IMR-90 (cell line): ENCODE results near the gene RAET1G. TPM values are rescaled to one million over a fixed set of nuclear protein-coding genes. Genes with fewer than 3 reads are reported as not detected.

Experiments
- ATAC-seq: fragments of 200-7000 bp; cut with Tn5 transposase; 2 replicates; pipeline ENCODE4 v1.9.1; 2020; ENCODE audit warnings: low read depth, mild to moderate bottlenecking, moderate library complexity
- BruUV-seq: library from RNA; stranded (reverse); fragments of 400-500 nt; replicated peaks from 2 replicates; lab custom pipeline; 2021; lab: Mats Ljungman, UMichigan
- CTCF ChIA-PET: fragments of 300-600 bp; formaldehyde crosslinking; extraction: SDS; loops from one replicate; lab custom pipeline; 2021; ENCODE audit warnings: antibody characterized with exemption; lab: Yijun Ruan, JAX
- POLR2A ChIA-PET: fragments of 300-600 bp; sonication (Branson Sonifier 250); formaldehyde crosslinking; loops from one replicate; lab custom pipeline; 2022; ENCODE audit warnings: antibody characterized with exemption; ENCODE audit not compliant: unreplicated experiment; lab: Charles Lee
- DNase-seq: peaks from one replicate; pipeline ENCODE4 v3.0.0; 2013
- H2AFZ ChIP-seq: replicated peaks from 2 replicates; pipeline ENCODE3; 2013; ENCODE audit warnings: low read length, mild to moderate bottlenecking; ENCODE audit not compliant: poor library complexity
- H2AK5ac ChIP-seq: 2 replicates; pipeline ENCODE4 v1.6.1; 2013; ENCODE audit warnings: low read depth, low read length, inconsistent platforms
- H2AK9ac ChIP-seq: replicated peaks from 2 replicates; pipeline ENCODE3; 2013; ENCODE audit warnings: mild to moderate bottlenecking, low read depth, low read length, moderate library complexity; ENCODE audit not compliant: poor library complexity
- H2BK120ac ChIP-seq: 2 replicates; pipeline ENCODE4 v1.6.1; 2013; ENCODE audit warnings: low read depth, low read length, inconsistent platforms
- H2BK15ac ChIP-seq: 3 replicates; pipeline ENCODE4 v1.6.1; 2013; ENCODE audit warnings: low read depth, low read length, inconsistent platforms
- H2BK20ac ChIP-seq: 2 replicates; pipeline ENCODE4 v1.6.1; 2013; ENCODE audit warnings: low read depth, mild to moderate bottlenecking, inconsistent platforms, low read length, moderate library complexity
- H2BK5ac ChIP-seq: 2 replicates; pipeline ENCODE4 v1.6.1; 2013; ENCODE audit warnings: mild to moderate bottlenecking, low read depth, low read length, inconsistent platforms; ENCODE audit not compliant: poor library complexity, severe bottlenecking
- H3K14ac ChIP-seq: replicated peaks from 2 replicates; pipeline ENCODE4 v1.6.1; 2013; ENCODE audit warnings: low read depth, low read length, inconsistent platforms
- H3K18ac ChIP-seq: 2 replicates; pipeline ENCODE4 v1.6.1; 2013; ENCODE audit warnings: low read depth, low read length, control low read depth
- H3K23ac ChIP-seq: 2 replicates; pipeline ENCODE4 v1.6.1; 2013; ENCODE audit warnings: low read depth, low read length, inconsistent platforms
- H3K27ac ChIP-seq: 2 replicates; pipeline ENCODE4 v1.5.1; 2013; ENCODE audit warnings: mild to moderate bottlenecking, control low read depth, low read length; ENCODE audit not compliant: insufficient read depth
- H3K27me3 ChIP-seq: 2 replicates; pipeline ENCODE4 v1.6.1; 2013; ENCODE audit warnings: low read length; ENCODE audit not compliant: control insufficient read depth, insufficient read depth
- H3K36me3 ChIP-seq: 2 replicates; pipeline ENCODE4 v1.6.1; 2013; ENCODE audit warnings: low read length, mixed read lengths; ENCODE audit not compliant: control insufficient read depth, insufficient read depth
- H3K4ac ChIP-seq: 2 replicates; pipeline ENCODE4 v1.6.1; 2013; ENCODE audit warnings: low read depth, low read length, inconsistent platforms
- H3K4me1 ChIP-seq: 2 replicates; pipeline ENCODE4 v1.6.1; 2013; ENCODE audit warnings: low read length, mixed read lengths; ENCODE audit not compliant: control insufficient read depth, insufficient read depth
- H3K4me2 ChIP-seq: 2 replicates; pipeline ENCODE4 v1.6.1; 2013; ENCODE audit warnings: low read depth, mild to moderate bottlenecking, control low read depth, low read length, moderate library complexity
- H3K4me3 ChIP-seq: 2 replicates; pipeline ENCODE4 v1.5.1; 2013; ENCODE audit warnings: low read depth, mild to moderate bottlenecking, control low read depth, low read length, moderate library complexity; ENCODE audit not compliant: insufficient read depth
- H3K56ac ChIP-seq: 2 replicates; pipeline ENCODE4 v1.6.1; 2013; ENCODE audit warnings: low read length, inconsistent platforms; ENCODE audit not compliant: insufficient read depth; ENCODE audit errors: extremely low read depth
- H3K79me1 ChIP-seq, 2 experiments: 2 replicates each; pipeline ENCODE4 v1.6.1; 2013; ENCODE audit warnings: low read length in 2 of 2, inconsistent platforms in 1 of 2, low read depth in 1 of 2
- H3K9ac ChIP-seq: 2 replicates; pipeline ENCODE4 v1.6.1; 2013; ENCODE audit warnings: low read depth, low read length, control low read depth
- H3K9me1 ChIP-seq: 2 replicates; pipeline ENCODE4 v1.6.1; 2013; ENCODE audit warnings: low read length, inconsistent platforms; ENCODE audit not compliant: insufficient read depth
- H3K9me3 ChIP-seq: 2 replicates; pipeline ENCODE4 v1.6.1; 2013; ENCODE audit warnings: low read length; ENCODE audit not compliant: control insufficient read depth, insufficient read depth
- H4K20me1 ChIP-seq: 2 replicates; pipeline ENCODE4 v1.6.1; 2013; ENCODE audit warnings: low read length, inconsistent platforms; ENCODE audit not compliant: insufficient read depth
- H4K5ac ChIP-seq: 2 replicates; pipeline ENCODE4 v1.6.1; 2013; ENCODE audit warnings: mild to moderate bottlenecking, low read depth, low read length, control low read depth
- H4K8ac ChIP-seq, 2 experiments: 2 replicates each; pipeline ENCODE4 v1.6.1; 2013; ENCODE audit warnings: low read depth in 2 of 2, low read length in 2 of 2, control low read depth in 1 of 2, inconsistent platforms in 1 of 2
- H4K91ac ChIP-seq: 2 replicates; pipeline ENCODE4 v1.6.1; 2013; ENCODE audit warnings: low read depth, low read length, inconsistent platforms; ENCODE audit not compliant: insufficient read depth
- BHLHE40 ChIP-seq: fragments of 150-350 bp; IDR thresholded peaks from 2 replicates; pipeline ENCODE4 v1.6.1; 2016; ENCODE audit warnings: mild to moderate bottlenecking, low read depth, low read length
- CEBPB ChIP-seq: IDR thresholded peaks from 2 replicates; pipeline ENCODE4 v1.6.1; 2012; ENCODE audit warnings: low read depth, low read length, improper control_type of control experiment
- CHD1 ChIP-seq: IDR thresholded peaks from 2 replicates; pipeline ENCODE4 v1.6.1; 2012; ENCODE audit warnings: low read depth, low read length, improper control_type of control experiment
- FOS ChIP-seq: fragments of 150-350 bp; IDR thresholded peaks from 2 replicates; pipeline ENCODE4 v1.6.1; 2016; ENCODE audit warnings: low read depth, low read length
- MAFK ChIP-seq: IDR thresholded peaks from 2 replicates; pipeline ENCODE4 v1.6.1; 2012; ENCODE audit warnings: low read depth, low read length, improper control_type of control experiment
- MAZ ChIP-seq: IDR thresholded peaks from 2 replicates; pipeline ENCODE4 v1.6.1; 2012; ENCODE audit warnings: low read depth, mild to moderate bottlenecking, low read length, improper control_type of control experiment, moderate library complexity, borderline replicate concordance
- MXI1 ChIP-seq: IDR thresholded peaks from 2 replicates; pipeline ENCODE4 v1.6.1; 2012; ENCODE audit warnings: low read depth, mild to moderate bottlenecking, low read length, moderate library complexity, borderline replicate concordance
- NFE2L2 ChIP-seq: fragments of 150-350 bp; IDR thresholded peaks from 2 replicates; pipeline ENCODE4 v1.6.1; 2016; ENCODE audit warnings: low read depth, mild to moderate bottlenecking, low read length
- POLR2A ChIP-seq: IDR thresholded peaks from 2 replicates; pipeline ENCODE4 v1.6.1; 2012; ENCODE audit warnings: mild to moderate bottlenecking, low read depth, low read length
- RAD21 ChIP-seq: IDR thresholded peaks from 2 replicates; pipeline ENCODE4 v1.6.1; 2012; ENCODE audit warnings: low read length, improper control_type of control experiment
- RCOR1 ChIP-seq: IDR thresholded peaks from 2 replicates; pipeline ENCODE4 v1.6.1; 2012; ENCODE audit warnings: mild to moderate bottlenecking, low read length, improper control_type of control experiment; ENCODE audit not compliant: insufficient replicate concordance
- RFX5 ChIP-seq: IDR thresholded peaks from 2 replicates; pipeline ENCODE4 v1.8.0; 2012; ENCODE audit warnings: low read depth, mild to moderate bottlenecking, low read length, moderate library complexity
- SMC3 ChIP-seq: fragments of 150-350 bp; IDR thresholded peaks from 2 replicates; pipeline ENCODE4 v1.6.1; 2016; ENCODE audit warnings: low read depth, mild to moderate bottlenecking, antibody characterized with exemption, low read length, moderate library complexity
- WGBS, 2 experiments: methylation state at CpG; one replicate each; pipeline versions ENCODE4 v1.1.5 to v1.1.7; 2013; ENCODE audit warnings: missing lambda C conversion rate in 2 of 2; ENCODE audit not compliant: insufficient read length in 1 of 2; ENCODE audit errors: extremely low coverage in 2 of 2; 5-methylcytosine and 5-hydroxymethylcytosine counted together
- dilution Hi-C: fragments of 300-500 bp; cut with HindIII; formaldehyde crosslinking; loops from one replicate; pipeline ENCODE4 v1.14.3; 2018; ENCODE audit warnings: low sequenced_read_pairs; ENCODE audit not compliant: unreplicated experiment
- in situ Hi-C: fragments of 300-500 bp; cut with MboI; formaldehyde crosslinking; loops from 3 replicates; pipeline ENCODE4 v1.14.3; 2019; ENCODE audit warnings: low sequenced_read_pairs, inconsistent platforms, mixed read lengths
- intact Hi-C: fragments of 100-400 bp; cut with micrococcal nuclease; formaldehyde crosslinking; loops from 2 replicates; pipeline ENCODE4 v1.10.0; 2022
- polyA plus RNA-seq, 3 experiments: library from polyadenylated mRNA; depleted of rRNA; stranded (reverse); fragments of >200 nt; gene quantifications; 2 replicates each; pipeline ENCODE4 v1.2.3, GENCODE V29; 2012; ENCODE audit warnings: low replicate concordance in 1 of 3
- total RNA-seq: library from RNA; depleted of rRNA; stranded (reverse); fragments of >200 nt; gene quantifications from 2 replicates; pipeline ENCODE4 v1.2.3, GENCODE V29; 2012
- TF ChIP-seq, protein P1 (sequence below): fragments of 150-350 bp; IDR thresholded peaks from 2 replicates; pipeline ENCODE4 v1.6.1; 2016; ENCODE audit warnings: low read depth, mild to moderate bottlenecking, low read length, moderate library complexity, borderline replicate concordance
- TF ChIP-seq, protein P2 (sequence below): fragments of 150-350 bp; IDR thresholded peaks from 2 replicates; pipeline ENCODE4 v1.6.1; 2017; ENCODE audit warnings: mild to moderate bottlenecking, antibody characterized with exemption, low read length, low read depth
- TF ChIP-seq, protein P3 (sequence below): conservative IDR thresholded peaks from 2 replicates; pipeline ENCODE4 v1.5.1; 2012; ENCODE audit warnings: mild to moderate bottlenecking, low read depth, low read length, improper control_type of control experiment

Gene RAET1G
- total and polyA plus RNA-seq, 2 of the 4 experiments (the other 2 are of a cell fraction), result 1.3 to 4.2 TPM

DNA sequence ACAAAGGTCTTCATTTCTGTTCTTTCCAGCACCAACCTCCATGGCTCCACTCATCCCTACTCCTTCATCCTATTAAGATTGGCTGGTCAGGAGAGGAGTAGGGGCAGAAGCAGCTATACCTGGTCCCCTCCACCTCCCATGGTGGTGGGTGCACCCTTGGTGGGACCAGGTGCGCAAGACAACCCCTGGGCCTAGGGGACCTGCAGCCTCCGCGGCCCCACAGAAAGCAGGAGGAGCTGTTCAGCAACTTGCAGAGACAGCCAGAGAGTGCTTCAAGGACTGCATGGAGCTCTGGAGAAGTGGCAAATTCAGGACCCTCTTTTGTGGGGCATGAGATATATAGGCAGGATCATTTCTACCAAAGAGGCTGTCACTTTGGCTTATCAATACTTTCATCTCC lies 28.7 kb upstream of the RAET1G start:
- intact Hi-C loops, result no loop called here
- no TSS peak for BruUV-seq
- Histone ChIP-seq H2BK5ac (no peak overlapping the region), H3K9me3 (no peaks in the 10 kb centered on the region), H2BK20ac (no peak overlapping the region), H4K5ac (no peak overlapping the region), H3K4me2 (no peak overlapping the region), H2AK9ac (no peak overlapping the region), H2BK15ac (no peak overlapping the region), H3K56ac (no peak overlapping the region), H2BK120ac (no peak overlapping the region), H3K23ac (no peak overlapping the region), H4K8ac (no peak overlapping the region), H3K9me1 (no peaks in the 10 kb centered on the region), H4K20me1 (no peaks in the 10 kb centered on the region), H2AFZ (no peak overlapping the region), H3K27me3 (peaks cover 47% of the 10 kb centered on the region), H3K4ac (no peak overlapping the region), H3K4me1 (no peaks in the 10 kb centered on the region), H3K27ac (no peak overlapping the region), H3K4me3 (no peak overlapping the region), H2AK5ac (no peak overlapping the region), H3K9ac (no peak overlapping the region), H3K14ac (no peak overlapping the region), H3K79me1 (no peaks in the 10 kb centered on the region), H3K36me3 (no peaks in the 10 kb centered on the region), H3K18ac (no peak overlapping the region), H4K91ac (no peak overlapping the region)
- TF ChIP-seq RCOR1, result no peak
- no peak for TF ChIP-seq CHD1
- no peak for TF ChIP-seq POLR2A
- TF ChIP-seq FOS, result no peak
- TF ChIP-seq, protein P1, sequence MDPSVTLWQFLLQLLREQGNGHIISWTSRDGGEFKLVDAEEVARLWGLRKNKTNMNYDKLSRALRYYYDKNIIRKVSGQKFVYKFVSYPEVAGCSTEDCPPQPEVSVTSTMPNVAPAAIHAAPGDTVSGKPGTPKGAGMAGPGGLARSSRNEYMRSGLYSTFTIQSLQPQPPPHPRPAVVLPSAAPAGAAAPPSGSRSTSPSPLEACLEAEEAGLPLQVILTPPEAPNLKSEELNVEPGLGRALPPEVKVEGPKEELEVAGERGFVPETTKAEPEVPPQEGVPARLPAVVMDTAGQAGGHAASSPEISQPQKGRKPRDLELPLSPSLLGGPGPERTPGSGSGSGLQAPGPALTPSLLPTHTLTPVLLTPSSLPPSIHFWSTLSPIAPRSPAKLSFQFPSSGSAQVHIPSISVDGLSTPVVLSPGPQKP, result no peak
- no peak for TF ChIP-seq RAD21
- TF ChIP-seq, protein P2, sequence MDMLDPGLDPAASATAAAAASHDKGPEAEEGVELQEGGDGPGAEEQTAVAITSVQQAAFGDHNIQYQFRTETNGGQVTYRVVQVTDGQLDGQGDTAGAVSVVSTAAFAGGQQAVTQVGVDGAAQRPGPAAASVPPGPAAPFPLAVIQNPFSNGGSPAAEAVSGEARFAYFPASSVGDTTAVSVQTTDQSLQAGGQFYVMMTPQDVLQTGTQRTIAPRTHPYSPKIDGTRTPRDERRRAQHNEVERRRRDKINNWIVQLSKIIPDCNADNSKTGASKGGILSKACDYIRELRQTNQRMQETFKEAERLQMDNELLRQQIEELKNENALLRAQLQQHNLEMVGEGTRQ, result no peak
- TF ChIP-seq CEBPB, result no peak
- no peak for TF ChIP-seq MXI1
- no peak for TF ChIP-seq RFX5
- TF ChIP-seq MAFK, result no peak
- no peak for TF ChIP-seq NFE2L2
- TF ChIP-seq SMC3, result no peak
- TF ChIP-seq BHLHE40, result no peak
- no peak for TF ChIP-seq MAZ
- TF ChIP-seq, protein P3, sequence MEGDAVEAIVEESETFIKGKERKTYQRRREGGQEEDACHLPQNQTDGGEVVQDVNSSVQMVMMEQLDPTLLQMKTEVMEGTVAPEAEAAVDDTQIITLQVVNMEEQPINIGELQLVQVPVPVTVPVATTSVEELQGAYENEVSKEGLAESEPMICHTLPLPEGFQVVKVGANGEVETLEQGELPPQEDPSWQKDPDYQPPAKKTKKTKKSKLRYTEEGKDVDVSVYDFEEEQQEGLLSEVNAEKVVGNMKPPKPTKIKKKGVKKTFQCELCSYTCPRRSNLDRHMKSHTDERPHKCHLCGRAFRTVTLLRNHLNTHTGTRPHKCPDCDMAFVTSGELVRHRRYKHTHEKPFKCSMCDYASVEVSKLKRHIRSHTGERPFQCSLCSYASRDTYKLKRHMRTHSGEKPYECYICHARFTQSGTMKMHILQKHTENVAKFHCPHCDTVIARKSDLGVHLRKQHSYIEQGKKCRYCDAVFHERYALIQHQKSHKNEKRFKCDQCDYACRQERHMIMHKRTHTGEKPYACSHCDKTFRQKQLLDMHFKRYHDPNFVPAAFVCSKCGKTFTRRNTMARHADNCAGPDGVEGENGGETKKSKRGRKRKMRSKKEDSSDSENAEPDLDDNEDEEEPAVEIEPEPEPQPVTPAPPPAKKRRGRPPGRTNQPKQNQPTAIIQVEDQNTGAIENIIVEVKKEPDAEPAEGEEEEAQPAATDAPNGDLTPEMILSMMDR, result no peak
- DNase-seq, result no peak
- whole genome bisulfite sequencing, 2 experiments, result no CpG with 5 or more reads among the region's 3 CpGs
- POLR2A ChIA-PET, result no interaction called here
- CTCF ChIA-PET, result no interaction called here
- ATAC-seq, result no peak
- dilution Hi-C loops, result no loop called here
- in situ Hi-C loops, result no loop called here
